Naive thymus-derived CD4-positive, alpha-beta T cell (primary cell): ENCODE data around the gene FUCA2. TPM values are rescaled to one million over a fixed set of nuclear protein-coding genes. Genes with fewer than 3 reads are reported as not detected.
A peak's percentile ranks its signal among the peaks of the same experiment; 100 is the strongest.
"Not testable (repeated sequence)": the region's sequence is repeated elsewhere in the genome, so short reads cannot be mapped to it uniquely, and the experiment has no call there.

Experiments used
- ATAC-seq: fragments of 150-1000 bp; cut with Tn5 transposase; 2 replicates; pipeline ENCODE4 v1.10.0; 2021; ENCODE audit warnings: mild to moderate bottlenecking, moderate library complexity
- CTCF ChIA-PET: fragments of 350-600 bp; sonication (Branson Sonifier 250); formaldehyde crosslinking; loops from one replicate; lab custom pipeline; 2021; ENCODE audit warnings: antibody characterized with exemption; lab: Charles Lee
- POLR2A ChIA-PET: fragments of 350-600 bp; sonication (Branson Sonifier 250); formaldehyde crosslinking; loops from one replicate; lab custom pipeline; 2021; ENCODE audit warnings: antibody characterized with exemption, inconsistent platforms; lab: Charles Lee
- DNase-seq, 9 donors: peaks; one replicate each; pipeline versions ENCODE4 v3.0.0 to v3.0.0-alpha.2; 2020 to 2022; ENCODE audit warnings: mixed read lengths in 1 of 9
- H3K27ac ChIP-seq: one replicate; pipeline ENCODE4 v1.7.0; 2013; ENCODE audit warnings: mild to moderate bottlenecking, low read depth, low read length, moderate library complexity
- H3K27me3 ChIP-seq, 2 donors: one replicate each; pipeline ENCODE4 v1.7.0; 2013; ENCODE audit warnings: low read length in 2 of 2, mild to moderate bottlenecking in 2 of 2, moderate library complexity in 2 of 2; ENCODE audit not compliant: control insufficient read depth in 2 of 2, insufficient read depth in 2 of 2
- H3K36me3 ChIP-seq, 3 experiments: 1 replicate in 2 of 3; 2 replicates in 1 of 3; pipeline ENCODE4 v1.7.0; 2013; ENCODE audit warnings: low read length in 3 of 3, mild to moderate bottlenecking in 3 of 3, moderate library complexity in 1 of 3; ENCODE audit not compliant: insufficient read depth in 3 of 3, control insufficient read depth in 2 of 3
- H3K4me1 ChIP-seq, 2 donors: one replicate each; pipeline ENCODE4 v1.7.0; 2013; ENCODE audit warnings: low read length in 2 of 2, mild to moderate bottlenecking in 2 of 2, moderate library complexity in 1 of 2; ENCODE audit not compliant: control insufficient read depth in 2 of 2, insufficient read depth in 2 of 2
- H3K4me3 ChIP-seq: 2 replicates; pipeline ENCODE4 v1.7.0; 2013; ENCODE audit warnings: mild to moderate bottlenecking, low read length
- H3K9me3 ChIP-seq, 3 experiments: 1 replicate in 2 of 3; 2 replicates in 1 of 3; pipeline ENCODE4 v1.7.0; 2013; ENCODE audit warnings: low read length in 3 of 3; ENCODE audit not compliant: control insufficient read depth in 2 of 3
- H3K27ac Mint-ChIP-seq, 9 donors: one replicate each; pipeline ENCODE4 v1.8.0; 2020 to 2022; ENCODE audit warnings: mixed read lengths in 9 of 9, mild to moderate bottlenecking in 8 of 9, moderate library complexity in 5 of 9, inconsistent platforms in 2 of 9
- H3K27me3 Mint-ChIP-seq, 5 donors: one replicate each; pipeline ENCODE4 v1.8.0; 2021 to 2022; ENCODE audit warnings: mixed read lengths in 5 of 5, mild to moderate bottlenecking in 1 of 5
- H3K36me3 Mint-ChIP-seq, 5 donors: one replicate each; pipeline ENCODE4 v1.8.0; 2020 to 2022; ENCODE audit warnings: mixed read lengths in 5 of 5, mild to moderate bottlenecking in 3 of 5, inconsistent platforms in 1 of 5
- H3K4me1 Mint-ChIP-seq, 7 donors: one replicate each; pipeline ENCODE4 v1.8.0; 2020 to 2022; ENCODE audit warnings: mixed read lengths in 7 of 7, mild to moderate bottlenecking in 3 of 7, inconsistent platforms in 1 of 7
- H3K4me3 Mint-ChIP-seq, 10 donors: one replicate each; pipeline ENCODE4 v1.8.0; 2020 to 2022; ENCODE audit warnings: mild to moderate bottlenecking in 10 of 10, mixed read lengths in 10 of 10, moderate library complexity in 6 of 10, inconsistent platforms in 2 of 10
- H3K9me3 Mint-ChIP-seq, 11 donors: one replicate each; pipeline ENCODE4 v1.8.0; 2020 to 2022; ENCODE audit warnings: mixed read lengths in 11 of 11, mild to moderate bottlenecking in 4 of 11, inconsistent platforms in 1 of 11, moderate library complexity in 1 of 11
- intact Hi-C, 2 donors: fragments of 100-400 bp; cut with micrococcal nuclease; formaldehyde crosslinking; loops; one replicate each; pipeline ENCODE4 v1.15.1; 2023
- polyA plus RNA-seq, 2 donors: library from polyadenylated mRNA; unstranded; fragments of 300-500 nt; fragmentation: Illumina TruSeq; gene quantifications; one replicate each; pipeline ENCODE4 v1.2.3, GENCODE V29; 2021
- total RNA-seq, 6 experiments: library from RNA in 5 of 6; stranded (reverse) in 5 of 6; gene quantifications; 1 replicate in 5 of 6; 2 replicates in 1 of 6; pipeline ENCODE4 v1.2.3 and lab custom pipeline; 2021 to 2026

Gene FUCA2
- total and polyA plus RNA-seq, 7 experiments from 2014 or later = 4.4 to 14.9 (median 5.6) TPM

- H3K9me3 Mint-ChIP-seq = peaks cover 0 to 4% (median 0%) of the 10 kb centered on the region in 11 donors
- ChIA-PET POLR2A (no interaction called here), CTCF (no interaction called here)
- H3K27me3 ChIP-seq = no peaks in the 10 kb centered on the region
- ATAC-seq (no peak), DNase-seq (no peak)
- H3K27ac ChIP-seq = no peak overlapping the region
- H3K27me3 Mint-ChIP-seq = no peaks in the 10 kb centered on the region
- intact Hi-C loops = loop anchor here in 1 of 2 donors (10.0 kb wide), 1 partner anchor 453 kb away; the partner anchor contains the start of gene AIG1
- H3K4me3 Mint-ChIP-seq = no peak overlapping the region
- H3K27ac Mint-ChIP-seq = peak overlapping the region in 2 of 9 donors; percentile 77 to 82
- peaks cover 5 to 36% (median 17%) of the 10 kb centered on the region in 7 donors for H3K4me1 Mint-ChIP-seq
- H3K36me3 ChIP-seq = no peaks in the 10 kb centered on the region
- H3K36me3 Mint-ChIP-seq = peaks cover 5 to 18% (median 11%) of the 10 kb centered on the region in 5 donors
- H3K4me3 ChIP-seq = no peak overlapping the region
- no peaks in the 10 kb centered on the region for H3K4me1 ChIP-seq
- no peaks in the 10 kb centered on the region for H3K9me3 ChIP-seq
Measured at GRCh38 chr6:143517447-143517773, 5.9 kb upstream of the FUCA2 start.

DNA sequence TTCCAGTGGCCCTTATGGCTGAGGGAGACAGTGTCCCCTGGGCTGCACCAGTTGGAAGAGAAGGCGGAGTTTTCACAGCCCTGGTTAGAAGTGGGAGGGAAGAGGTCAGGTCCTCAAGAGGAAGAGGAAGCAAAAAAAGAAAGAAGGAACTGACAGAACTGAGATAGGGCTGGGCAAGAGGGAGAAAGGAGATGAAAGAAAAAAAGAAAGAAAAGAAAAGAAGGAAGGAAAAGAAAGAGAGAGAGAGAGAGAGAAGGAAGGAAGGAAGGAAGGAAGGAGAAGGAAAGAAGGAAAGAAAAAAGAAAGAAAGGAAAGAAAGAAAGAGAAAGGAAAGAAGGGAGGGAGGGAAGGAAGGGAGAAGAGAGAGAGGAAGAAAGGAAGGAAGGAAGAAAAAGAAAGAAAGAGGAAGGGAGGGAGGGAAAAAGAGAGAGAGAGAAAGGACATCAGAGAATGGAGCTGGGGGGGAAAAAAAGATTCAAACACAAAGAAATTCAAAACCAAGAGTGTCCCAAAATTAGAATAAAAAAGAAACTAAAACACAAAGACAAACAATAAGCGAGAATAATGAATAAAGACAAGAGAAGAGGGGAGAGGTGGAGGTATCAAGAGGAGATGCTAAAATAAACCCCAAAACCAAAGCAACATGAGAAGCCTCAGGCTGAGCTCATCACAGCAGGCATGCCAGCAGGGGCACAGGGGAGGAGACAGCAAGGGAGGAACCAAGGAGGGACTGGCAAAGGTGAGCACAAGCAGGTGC lies 5.3 kb upstream of the FUCA2 start:
- no peak overlapping the region for H3K4me3 Mint-ChIP-seq
- DNase-seq (no peak), ATAC-seq (no peak)
- no peaks in the 10 kb centered on the region for H3K27me3 Mint-ChIP-seq
- peaks cover 8 to 39% (median 17%) of the 10 kb centered on the region in 7 donors for H3K4me1 Mint-ChIP-seq
- peaks cover 0 to 4% (median 0%) of the 10 kb centered on the region in 11 donors for H3K9me3 Mint-ChIP-seq
- H3K4me1 ChIP-seq = peaks cover 0 to 2% of the 10 kb centered on the region in 2 donors
- H3K27me3 ChIP-seq = no peaks in the 10 kb centered on the region
- peaks cover 5 to 17% (median 11%) of the 10 kb centered on the region in 5 donors for H3K36me3 Mint-ChIP-seq
- no peak overlapping the region for H3K27ac ChIP-seq
- no peaks in the 10 kb centered on the region for H3K9me3 ChIP-seq
- ChIA-PET CTCF (no interaction called here), POLR2A (no interaction called here)
- H3K36me3 ChIP-seq = no peaks in the 10 kb centered on the region
- no peak overlapping the region for H3K4me3 ChIP-seq
- H3K27ac Mint-ChIP-seq = peak overlapping the region in 3 of 9 donors; percentile 59 to 82 (median 77)
- intact Hi-C loops = loop anchor here in 1 of 2 donors (10.0 kb wide), 1 partner anchor 452 kb away; the partner anchor contains the start of gene AIG1

DNA sequence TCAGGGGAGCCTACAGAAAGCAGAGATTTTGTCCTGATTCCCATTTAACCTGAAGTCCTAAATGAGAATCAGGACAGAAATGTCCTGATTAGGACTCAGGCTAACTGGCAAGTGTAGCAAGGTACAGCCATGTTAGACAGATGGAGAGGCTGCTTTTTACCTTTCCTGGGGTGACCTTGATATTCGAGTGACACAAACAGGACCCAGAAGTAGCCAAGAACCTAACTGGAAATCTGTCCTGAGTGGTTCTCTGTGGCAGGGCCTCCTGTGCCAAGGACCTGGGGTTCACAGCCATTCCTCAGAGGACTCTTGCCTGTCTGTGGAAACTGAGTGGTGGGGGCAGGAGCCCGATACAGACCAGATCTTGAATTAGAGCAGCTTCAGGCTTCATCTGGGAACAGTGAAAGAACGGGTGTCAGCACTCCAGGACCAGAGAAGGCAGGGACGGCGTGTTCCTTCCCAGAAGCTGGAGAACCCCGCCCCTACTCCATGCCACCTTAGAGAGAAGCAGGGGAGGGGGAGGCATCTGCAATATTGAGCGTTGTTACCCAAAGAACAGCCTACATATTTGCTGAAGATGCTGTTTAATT lies 4.3 kb upstream of the FUCA2 start:
- H3K36me3 Mint-ChIP-seq = peaks cover 5 to 14% (median 10%) of the 10 kb centered on the region in 5 donors
- DNase-seq (no peak), ATAC-seq (no peak)
- H3K27ac Mint-ChIP-seq = no peak overlapping the region
- H3K4me3 Mint-ChIP-seq = no peak overlapping the region
- ChIA-PET CTCF (no interaction called here), POLR2A (no interaction called here)
- H3K4me1 Mint-ChIP-seq = peaks cover 14 to 39% (median 20%) of the 10 kb centered on the region in 7 donors
- Histone ChIP-seq H3K9me3 (no peaks in the 10 kb centered on the region), H3K36me3 (no peaks in the 10 kb centered on the region), H3K4me1 (peaks cover 0 to 4% of the 10 kb centered on the region in 2 donors), H3K27ac (no peak overlapping the region), H3K4me3 (no peak overlapping the region), H3K27me3 (no peaks in the 10 kb centered on the region)
- peaks cover 0 to 4% (median 0%) of the 10 kb centered on the region in 11 donors for H3K9me3 Mint-ChIP-seq
- intact Hi-C loops = loop anchor here in 1 of 2 donors (10.0 kb wide), 1 partner anchor 451 kb away; the partner anchor contains the start of gene AIG1
- H3K27me3 Mint-ChIP-seq = no peaks in the 10 kb centered on the region

GRCh38 chr6:143515061-143515760 lies 3.7 kb upstream of the FUCA2 start:
- no peak for DNase-seq
- Mint-ChIP-seq H3K27me3 (no peaks in the 10 kb centered on the region), H3K36me3 (peaks cover 5 to 15% (median 10%) of the 10 kb centered on the region in 5 donors), H3K27ac (no peak overlapping the region), H3K9me3 (peaks cover 0 to 4% (median 0%) of the 10 kb centered on the region in 11 donors), H3K4me1 (peaks cover 17 to 43% (median 23%) of the 10 kb centered on the region in 7 donors), H3K4me3 (no peak overlapping the region)
- CTCF ChIA-PET = interaction anchor here (0.8 kb wide), 1 partner anchor 36 kb away, joined by 3 read pairs; no protein-coding TSS in a partner anchor
- Histone ChIP-seq H3K9me3 (no peaks in the 10 kb centered on the region), H3K4me1 (peaks cover 0 to 4% of the 10 kb centered on the region in 2 donors), H3K36me3 (no peaks in the 10 kb centered on the region), H3K4me3 (no peak overlapping the region), H3K27ac (no peak overlapping the region), H3K27me3 (no peaks in the 10 kb centered on the region)
- ATAC-seq = no peak
- intact Hi-C loops = loop anchor here in 1 of 2 donors (10.0 kb wide), 1 partner anchor 450 kb away; the partner anchor contains the start of gene AIG1
- POLR2A ChIA-PET = interaction anchor here (0.7 kb wide), 1 partner anchor 1016 kb away, joined by 3 read pairs; no protein-coding TSS in a partner anchor

DNA sequence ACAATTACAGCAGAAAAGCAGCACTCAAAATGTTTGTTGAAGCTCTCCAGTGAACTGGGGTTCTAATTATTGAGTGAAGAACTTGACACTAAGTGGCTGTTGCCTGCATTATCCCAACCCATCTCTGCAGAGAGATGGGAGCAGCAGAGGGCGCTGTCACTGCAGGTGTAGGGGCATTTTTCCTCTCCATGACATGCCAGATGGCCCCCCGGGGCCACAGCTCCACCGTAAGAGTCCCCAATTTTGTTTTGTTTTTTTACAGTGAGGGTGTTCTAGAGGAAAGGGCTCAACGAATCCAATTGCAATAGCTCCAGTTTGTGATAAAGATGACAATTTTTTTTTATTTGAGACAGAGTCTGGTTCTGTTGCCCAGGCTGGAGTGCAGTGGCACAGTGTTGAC lies 1.9 kb upstream of the FUCA2 start:
- POLR2A ChIA-PET = interaction anchor here (0.8 to 1.6 kb wide), 3 partner anchors 8 to 11 kb away, joined by 3 to 4 read pairs (median 3); no protein-coding TSS in a partner anchor
- CTCF ChIA-PET = interaction anchor here (0.6 to 1.5 kb wide), 9 partner anchors 11 to 1038 kb away, joined by 3 to 6 read pairs (median 3); no protein-coding TSS in a partner anchor
- no peak overlapping the region for H3K27ac ChIP-seq
- Mint-ChIP-seq H3K27ac (peak overlapping the region in 4 of 9 donors; percentile 61 to 77 (median 71)), H3K27me3 (no peaks in the 10 kb centered on the region), H3K36me3 (peaks cover 0 to 15% (median 5%) of the 10 kb centered on the region in 5 donors), H3K4me1 (peaks cover 17 to 53% (median 29%) of the 10 kb centered on the region in 7 donors), H3K4me3 (peak overlapping the region; percentile 43 to 79 (median 66)), H3K9me3 (peaks cover 0 to 4% (median 0%) of the 10 kb centered on the region in 11 donors)
- intact Hi-C loops = loop anchor here (1.0 to 10.0 kb wide), 5 partner anchors 15 to 500 kb away; partner anchors contain the start of genes AIG1 (in 1 of the 2) and LTV1 (in 1 of the 2)
- no peaks in the 10 kb centered on the region for H3K9me3 ChIP-seq
- ATAC-seq = peak; percentile 29
- no peaks in the 10 kb centered on the region for H3K36me3 ChIP-seq
- peaks cover 0 to 4% of the 10 kb centered on the region in 2 donors for H3K4me1 ChIP-seq
- H3K4me3 ChIP-seq = no peak overlapping the region
- H3K27me3 ChIP-seq = no peaks in the 10 kb centered on the region
- DNase-seq = peak in 2 of 9 donors; percentile 16 to 43

DNA sequence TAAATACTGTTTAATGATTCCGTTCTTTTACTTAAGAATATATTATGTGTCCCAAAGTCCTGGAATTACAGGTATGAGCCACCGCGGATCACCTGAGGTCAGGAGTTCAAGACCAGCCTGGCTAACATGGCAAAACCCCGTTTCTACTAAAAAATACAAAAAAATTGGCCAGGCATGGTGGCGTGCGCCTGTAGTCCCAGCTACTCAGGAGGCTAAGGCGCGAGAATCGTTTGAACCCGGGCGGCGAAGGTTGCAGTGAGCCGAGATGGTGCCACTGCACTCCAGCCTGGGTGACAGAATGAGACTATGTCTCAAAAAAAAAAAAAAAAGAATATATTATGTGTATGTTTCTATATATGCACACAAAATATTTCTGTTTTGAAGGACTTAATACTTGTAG lies 1.2 kb downstream of the FUCA2 start:
- CTCF ChIA-PET = not testable (repeated sequence)
- intact Hi-C loops = loop anchor here (2.0 to 10.0 kb wide), 5 partner anchors 26 to 446 kb away; partner anchors contain the start of genes LTV1 (in 2 of the 2) and AIG1 (in 1 of the 2)

More for the DNA sequence above, 1.2 kb downstream of the FUCA2 start:
- not testable (repeated sequence) for H3K4me1 ChIP-seq, H3K27me3 ChIP-seq, H3K27me3 Mint-ChIP-seq, H3K27ac ChIP-seq, ATAC-seq, DNase-seq, H3K36me3 ChIP-seq, H3K9me3 Mint-ChIP-seq, H3K9me3 ChIP-seq
- peak overlapping the region in 5 of 9 donors; percentile 39 to 97 (median 89) for H3K27ac Mint-ChIP-seq
- H3K36me3 Mint-ChIP-seq = peaks cover 3 to 28% (median 21%) of the 10 kb centered on the region in 5 donors
- peak overlapping the region; percentile 74 for H3K4me3 ChIP-seq
- H3K4me1 Mint-ChIP-seq = peaks cover 14 to 46% (median 19%) of the 10 kb centered on the region in 7 donors
- H3K4me3 Mint-ChIP-seq = peak overlapping the region in 8 of 10 donors; percentile 87 to 97 (median 93)
- POLR2A ChIA-PET = interaction anchor here (0.7 to 2.2 kb wide), 3 partner anchors 19 to 333 kb away, joined by 3 to 13 read pairs (median 4); partner anchors contain the start of genes ADAT2, LTV1 and PEX3
